ENCODE data around the gene PEX6. TPM values are rescaled to one million over a fixed set of nuclear protein-coding genes. Genes with fewer than 3 reads are reported as not detected.

Gene PEX6
- total RNA-seq, 1 donor from 2014 or later: 19.6 TPM

DNA sequence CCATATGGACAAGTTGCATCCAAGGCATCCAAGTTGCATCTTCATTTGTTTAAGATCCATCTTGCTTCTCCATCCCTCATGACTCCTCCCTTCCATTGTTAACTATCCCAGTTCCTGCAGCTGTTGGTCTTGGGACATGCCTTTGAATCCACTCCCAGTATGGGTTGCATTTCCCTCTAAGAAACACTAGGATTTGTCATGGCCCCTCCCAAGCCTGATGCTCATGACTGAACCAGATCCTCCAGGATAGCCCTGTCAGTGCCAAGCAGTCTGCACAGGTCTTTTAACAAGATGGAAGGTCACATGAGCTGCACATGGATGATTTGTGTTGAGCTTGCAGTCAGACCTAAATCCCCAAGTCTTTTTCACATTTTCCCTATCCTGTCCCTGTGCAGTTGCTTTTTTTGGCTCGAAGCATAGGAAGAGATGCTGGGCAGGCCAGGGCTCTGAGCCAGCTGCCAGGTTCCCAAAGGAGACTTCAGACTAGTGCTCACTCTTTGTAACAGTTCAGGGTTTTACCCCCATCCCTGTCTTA, 9.6 kb upstream of the PEX6 start:
- peaks cover 52% of the 10 kb centered on the region for H3K4me1 ChIP-seq
- DNase-seq (ENCODE audit: extremely low spot score in 2 of 2): no peak
- intact Hi-C loops (cut with DNase I): loop anchor here (5.0 kb wide), 1 partner anchor 64 kb away; the partner anchor contains the start of gene CUL7
- TF ChIP-seq POLR2A (IDR thresholded peaks at IDR 0.05) (no peak), POLR2AphosphoS5 (IDR thresholded peaks at IDR 0.05; ENCODE audit: insufficient read depth in 1 of 2, low read depth in 1 of 2) (no peak)
- TF ChIP-seq, protein P1, sequence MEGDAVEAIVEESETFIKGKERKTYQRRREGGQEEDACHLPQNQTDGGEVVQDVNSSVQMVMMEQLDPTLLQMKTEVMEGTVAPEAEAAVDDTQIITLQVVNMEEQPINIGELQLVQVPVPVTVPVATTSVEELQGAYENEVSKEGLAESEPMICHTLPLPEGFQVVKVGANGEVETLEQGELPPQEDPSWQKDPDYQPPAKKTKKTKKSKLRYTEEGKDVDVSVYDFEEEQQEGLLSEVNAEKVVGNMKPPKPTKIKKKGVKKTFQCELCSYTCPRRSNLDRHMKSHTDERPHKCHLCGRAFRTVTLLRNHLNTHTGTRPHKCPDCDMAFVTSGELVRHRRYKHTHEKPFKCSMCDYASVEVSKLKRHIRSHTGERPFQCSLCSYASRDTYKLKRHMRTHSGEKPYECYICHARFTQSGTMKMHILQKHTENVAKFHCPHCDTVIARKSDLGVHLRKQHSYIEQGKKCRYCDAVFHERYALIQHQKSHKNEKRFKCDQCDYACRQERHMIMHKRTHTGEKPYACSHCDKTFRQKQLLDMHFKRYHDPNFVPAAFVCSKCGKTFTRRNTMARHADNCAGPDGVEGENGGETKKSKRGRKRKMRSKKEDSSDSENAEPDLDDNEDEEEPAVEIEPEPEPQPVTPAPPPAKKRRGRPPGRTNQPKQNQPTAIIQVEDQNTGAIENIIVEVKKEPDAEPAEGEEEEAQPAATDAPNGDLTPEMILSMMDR (IDR thresholded peaks at IDR 0.05): no peak
- peaks cover 0 to 13% of the 10 kb centered on the region in 2 donors for H3K36me3 ChIP-seq
- H3K27me3 ChIP-seq: no peaks in the 10 kb centered on the region
- H3K27ac ChIP-seq: peak overlapping the region; percentile 44
- no peak overlapping the region for H3K4me3 ChIP-seq
- H3K9me3 ChIP-seq: no peaks in the 10 kb centered on the region

DNA sequence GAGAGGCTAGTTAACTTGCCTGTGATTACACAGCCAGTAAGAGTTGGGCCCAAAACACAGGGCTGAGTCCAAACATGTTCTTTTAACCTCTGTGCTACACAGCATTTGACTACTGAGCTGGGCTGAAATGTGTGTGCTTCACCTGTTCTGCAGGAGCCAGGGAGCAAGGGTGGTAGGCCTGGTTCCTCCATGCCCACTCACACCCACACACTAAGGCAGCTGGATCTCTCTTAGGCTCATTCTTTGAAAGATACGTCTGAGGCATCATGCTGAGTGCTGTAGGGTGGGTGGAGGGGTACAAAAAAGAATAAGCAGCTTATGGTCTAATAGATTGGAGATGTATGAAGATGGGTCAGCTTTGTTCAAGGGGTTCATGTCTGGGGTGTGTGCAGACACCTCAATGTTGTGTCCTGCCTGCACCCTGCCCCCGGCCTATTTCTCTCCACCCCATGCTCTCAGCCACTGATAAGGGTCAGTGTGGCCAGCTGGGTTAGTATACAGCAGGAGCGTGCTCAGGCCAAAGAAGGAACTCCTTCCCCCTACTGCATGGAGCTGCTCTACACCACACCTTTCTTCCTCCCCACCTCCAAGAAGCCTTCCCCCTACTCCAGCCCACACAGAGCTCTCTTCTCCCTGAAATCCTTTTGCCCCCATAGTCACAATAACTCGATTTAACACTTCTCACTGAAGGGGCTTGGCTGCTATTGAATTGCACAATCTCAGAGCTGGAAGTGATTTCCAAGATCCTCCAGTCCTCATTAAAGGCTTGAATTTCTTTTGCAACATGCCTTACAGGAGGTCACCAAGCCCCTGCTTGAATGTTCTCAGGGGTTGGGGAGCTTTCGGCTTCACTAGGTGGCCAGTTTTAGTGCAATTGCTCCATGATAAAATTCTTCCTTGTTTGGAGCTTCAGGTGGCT, 8.8 kb upstream of the PEX6 start:
- peaks cover 57% of the 10 kb centered on the region for H3K4me1 ChIP-seq
- intact Hi-C loops (cut with DNase I): loop anchor here (5.0 kb wide), 1 partner anchor 65 kb away; the partner anchor contains the start of gene CUL7
- peak overlapping the region; percentile 48 for H3K27ac ChIP-seq
- peaks cover 0 to 13% of the 10 kb centered on the region in 2 donors for H3K36me3 ChIP-seq
- no peak overlapping the region for H3K4me3 ChIP-seq
- TF ChIP-seq POLR2AphosphoS5 (IDR thresholded peaks at IDR 0.05; ENCODE audit: insufficient read depth in 1 of 2, low read depth in 1 of 2): no peak
- no peak for TF ChIP-seq POLR2A (IDR thresholded peaks at IDR 0.05)
- TF ChIP-seq, protein P1 (IDR thresholded peaks at IDR 0.05): no peak
- H3K9me3 ChIP-seq: no peaks in the 10 kb centered on the region
- no peaks in the 10 kb centered on the region for H3K27me3 ChIP-seq
- DNase-seq (ENCODE audit: extremely low spot score in 2 of 2): no peak

DNA sequence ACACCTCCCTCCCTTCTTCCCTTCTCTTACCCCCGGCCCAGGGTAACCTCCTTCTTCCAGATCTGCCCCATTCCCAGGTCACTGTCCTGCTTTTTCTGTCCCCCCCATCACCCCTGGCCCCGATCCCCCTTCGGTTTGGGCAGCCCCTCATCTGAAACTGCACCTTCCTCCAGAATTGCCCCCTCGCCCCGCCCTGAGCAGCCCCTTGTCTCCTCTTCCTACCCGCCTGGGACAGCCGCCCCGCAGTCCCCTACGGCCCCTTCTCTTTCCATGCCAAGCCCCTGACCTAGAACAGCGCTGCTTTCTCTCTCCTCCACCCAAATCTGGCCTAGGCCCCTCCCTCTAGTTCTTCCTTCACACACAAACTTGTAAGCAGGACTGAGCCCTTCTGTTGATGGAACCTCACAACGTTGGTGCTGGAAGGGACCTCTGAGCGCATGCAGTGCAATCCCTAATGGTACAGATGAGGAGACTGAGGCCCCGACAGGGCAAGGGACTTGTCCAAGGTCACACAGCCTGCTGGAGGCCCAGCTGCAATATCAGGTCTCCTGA, 6.0 kb upstream of the PEX6 start:
- peak overlapping the region; percentile 95 to 96 for H3K4me3 ChIP-seq
- no peaks in the 10 kb centered on the region for H3K9me3 ChIP-seq
- intact Hi-C loops (cut with DNase I): loop anchor here (5.0 kb wide), 1 partner anchor 67 kb away; the partner anchor contains the start of gene CUL7
- TF ChIP-seq, protein P1 (IDR thresholded peaks at IDR 0.05): no peak
- TF ChIP-seq POLR2AphosphoS5 (IDR thresholded peaks at IDR 0.05; ENCODE audit: insufficient read depth in 1 of 2, low read depth in 1 of 2): no peak
- no peak for TF ChIP-seq POLR2A (IDR thresholded peaks at IDR 0.05)
- peaks cover 62% of the 10 kb centered on the region for H3K4me1 ChIP-seq
- no peak for DNase-seq (ENCODE audit: extremely low spot score in 2 of 2)
- peaks cover 0 to 8% of the 10 kb centered on the region in 2 donors for H3K36me3 ChIP-seq
- peak overlapping the region; percentile 90 for H3K27ac ChIP-seq
- H3K27me3 ChIP-seq: no peaks in the 10 kb centered on the region

- peaks cover 0 to 1% of the 10 kb centered on the region in 2 donors for H3K36me3 ChIP-seq
- intact Hi-C loops (cut with DNase I): no loop called here
- H3K9me3 ChIP-seq: no peaks in the 10 kb centered on the region
- H3K27me3 ChIP-seq: no peaks in the 10 kb centered on the region
- H3K4me3 ChIP-seq: peak within 1 kb of the TSS; percentile 95 to 96
- peak within 1 kb of the TSS; percentile 90 for H3K27ac ChIP-seq
- TF ChIP-seq POLR2AphosphoS5 (IDR thresholded peaks at IDR 0.05; ENCODE audit: insufficient read depth in 1 of 2, low read depth in 1 of 2) (peak; percentile 92 to 93), POLR2A (IDR thresholded peaks at IDR 0.05) (no peak)
- TF ChIP-seq, protein P1 (IDR thresholded peaks at IDR 0.05): no peak
- peak in 1 of 2 donors; percentile 98 for DNase-seq (ENCODE audit: extremely low spot score in 2 of 2)
- H3K4me1 ChIP-seq: peaks cover 68% of the 10 kb centered on the region
Observed at GRCh38 chr6:42984001-42984923, 5.3 kb upstream of the PEX6 start, which contains the start of gene PPP2R5D. PPP2R5D (plus strand) TSS chr6:42984570; CDS start chr6:42984678, 108 bp downstream.
